ENCODE results near the gene PLB1. TPM values are rescaled to one million over a fixed set of nuclear protein-coding genes. Genes with fewer than 3 reads are reported as not detected.

The PLB1 gene
- total RNA-seq, 1 donor from 2014 or later, result 1.0 TPM

DNA sequence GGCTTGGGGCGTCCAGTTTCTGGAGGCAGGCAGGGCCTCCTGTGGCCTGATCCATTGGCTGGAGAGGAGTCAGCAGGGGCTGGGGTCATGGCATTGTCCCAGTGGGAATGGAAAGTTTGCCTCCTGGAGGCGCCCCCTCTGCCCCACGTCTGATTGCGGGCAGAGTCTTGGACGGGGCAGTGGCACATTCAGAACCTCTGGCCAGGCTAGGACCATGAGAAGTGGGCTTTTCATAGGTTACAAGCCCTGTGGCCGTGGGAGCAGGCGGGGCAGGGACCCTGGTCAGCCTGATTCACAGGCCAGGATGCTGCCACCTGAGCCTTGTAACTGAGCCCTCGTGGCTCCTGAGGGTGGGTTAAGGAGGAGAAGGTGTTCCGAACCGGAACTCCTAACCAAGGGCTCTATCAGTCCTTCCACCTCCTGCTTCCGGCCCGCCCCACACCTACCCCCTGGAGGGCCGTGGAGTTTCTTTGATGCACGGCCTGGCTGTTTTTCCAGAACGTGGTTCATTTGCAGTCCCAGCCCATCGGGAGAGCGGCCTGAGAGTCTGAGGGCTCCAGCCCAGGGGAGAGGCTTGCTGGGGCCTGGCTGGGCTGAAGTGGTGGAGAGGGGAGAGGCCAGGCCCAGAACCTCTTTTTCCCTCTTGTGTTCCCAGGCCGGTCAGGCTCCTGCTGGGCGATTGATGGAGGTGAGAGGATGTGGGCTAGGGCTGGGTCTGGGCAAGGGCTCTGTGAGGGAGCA, 43.9 kb upstream of the PLB1 start:
- Histone ChIP-seq H3K27me3 (ENCODE audit: control insufficient read depth in 3 of 3, insufficient read depth in 3 of 3, low read length in 3 of 3) (no peaks in the 10 kb centered on the region), H3K27ac (ENCODE audit: low read depth, low read length) (no peak overlapping the region), H3K4me1 (ENCODE audit: control insufficient read depth in 3 of 3, insufficient read depth in 3 of 3, low read length in 3 of 3) (peaks cover 2 to 9% (median 6%) of the 10 kb centered on the region in 3 donors)

DNA sequence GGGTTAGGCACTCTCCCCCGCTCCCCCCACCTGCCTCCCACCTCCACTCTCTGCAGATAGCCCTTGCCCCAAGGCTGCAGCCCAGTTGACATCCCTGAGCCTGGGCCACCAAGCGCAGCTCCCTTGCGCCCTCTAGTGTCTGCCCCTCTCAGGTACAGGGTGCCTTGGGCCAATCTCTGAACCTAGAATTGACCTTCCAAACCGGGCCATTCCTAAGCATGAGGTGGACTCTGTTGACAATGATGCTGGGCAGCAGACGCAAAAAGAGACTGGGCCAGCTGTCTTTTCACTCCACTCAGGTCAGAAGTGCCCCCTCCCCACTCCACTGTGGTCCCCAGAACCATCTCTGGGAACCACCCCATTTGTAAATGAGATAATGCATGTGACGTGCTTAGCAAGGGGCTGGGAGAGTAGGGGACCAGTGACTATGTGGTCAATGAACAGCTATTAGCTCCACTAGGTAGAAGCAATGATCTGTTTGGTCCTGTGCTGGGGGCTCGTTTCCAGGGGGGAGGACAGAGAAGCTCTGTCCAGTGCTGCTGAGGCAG, 43.3 kb upstream of the PLB1 start:
- Histone ChIP-seq H3K9me3 (ENCODE audit: control insufficient read depth in 3 of 3, low read length in 3 of 3) (no peaks in the 10 kb centered on the region), H3K36me3 (ENCODE audit: control insufficient read depth in 3 of 3, insufficient read depth in 3 of 3, low read length in 3 of 3) (no peaks in the 10 kb centered on the region), H3K27me3 (ENCODE audit: control insufficient read depth in 3 of 3, insufficient read depth in 3 of 3, low read length in 3 of 3) (no peaks in the 10 kb centered on the region), H3K9ac (ENCODE audit: low read depth in 1 of 3, low read length in 3 of 3) (peak overlapping the region in 1 of 3 donors; percentile 25), H3K27ac (ENCODE audit: low read depth, low read length) (no peak overlapping the region), H3K4me3 (ENCODE audit: low read length in 3 of 3) (no peak overlapping the region), H3K4me1 (ENCODE audit: control insufficient read depth in 3 of 3, insufficient read depth in 3 of 3, low read length in 3 of 3) (peaks cover 2 to 9% (median 6%) of the 10 kb centered on the region in 3 donors)

More for the DNA sequence above, 43.9 kb upstream of the PLB1 start:
- H3K36me3 ChIP-seq (ENCODE audit: control insufficient read depth in 3 of 3, insufficient read depth in 3 of 3, low read length in 3 of 3), result no peaks in the 10 kb centered on the region
- no peaks in the 10 kb centered on the region for H3K9me3 ChIP-seq (ENCODE audit: control insufficient read depth in 3 of 3, low read length in 3 of 3)
- H3K4me3 ChIP-seq (ENCODE audit: low read length in 3 of 3), result no peak overlapping the region
- peak overlapping the region in 1 of 3 donors; percentile 25 for H3K9ac ChIP-seq (ENCODE audit: low read depth in 1 of 3, low read length in 3 of 3)

DNA sequence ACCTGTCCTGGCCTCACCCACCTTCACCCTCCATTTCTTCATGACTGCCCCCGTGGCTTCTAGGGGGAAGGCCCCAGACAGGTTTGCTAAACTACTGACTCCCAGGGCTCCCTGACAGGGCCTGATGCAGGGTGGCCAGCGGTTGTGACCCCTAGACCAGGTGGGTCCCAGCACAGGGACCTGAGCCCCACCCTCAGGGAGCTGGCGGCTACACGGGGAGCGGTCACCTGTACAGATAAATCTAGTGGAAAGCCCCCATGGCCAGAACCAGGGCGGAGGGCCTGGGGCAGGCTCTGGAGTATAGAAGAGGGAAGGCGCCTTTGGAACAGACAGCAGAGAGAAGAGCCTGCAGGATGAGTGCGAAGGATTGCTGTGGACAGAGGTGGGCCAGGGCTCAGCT, 42.5 kb upstream of the PLB1 start:
- Histone ChIP-seq H3K27me3 (ENCODE audit: control insufficient read depth in 3 of 3, insufficient read depth in 3 of 3, low read length in 3 of 3) (no peaks in the 10 kb centered on the region), H3K9ac (ENCODE audit: low read depth in 1 of 3, low read length in 3 of 3) (no peak overlapping the region), H3K4me3 (ENCODE audit: low read length in 3 of 3) (no peak overlapping the region), H3K27ac (ENCODE audit: low read depth, low read length) (no peak overlapping the region), H3K36me3 (ENCODE audit: control insufficient read depth in 3 of 3, insufficient read depth in 3 of 3, low read length in 3 of 3) (no peaks in the 10 kb centered on the region), H3K9me3 (ENCODE audit: control insufficient read depth in 3 of 3, low read length in 3 of 3) (no peaks in the 10 kb centered on the region), H3K4me1 (ENCODE audit: control insufficient read depth in 3 of 3, insufficient read depth in 3 of 3, low read length in 3 of 3) (peaks cover 2 to 9% (median 6%) of the 10 kb centered on the region in 3 donors)

DNA sequence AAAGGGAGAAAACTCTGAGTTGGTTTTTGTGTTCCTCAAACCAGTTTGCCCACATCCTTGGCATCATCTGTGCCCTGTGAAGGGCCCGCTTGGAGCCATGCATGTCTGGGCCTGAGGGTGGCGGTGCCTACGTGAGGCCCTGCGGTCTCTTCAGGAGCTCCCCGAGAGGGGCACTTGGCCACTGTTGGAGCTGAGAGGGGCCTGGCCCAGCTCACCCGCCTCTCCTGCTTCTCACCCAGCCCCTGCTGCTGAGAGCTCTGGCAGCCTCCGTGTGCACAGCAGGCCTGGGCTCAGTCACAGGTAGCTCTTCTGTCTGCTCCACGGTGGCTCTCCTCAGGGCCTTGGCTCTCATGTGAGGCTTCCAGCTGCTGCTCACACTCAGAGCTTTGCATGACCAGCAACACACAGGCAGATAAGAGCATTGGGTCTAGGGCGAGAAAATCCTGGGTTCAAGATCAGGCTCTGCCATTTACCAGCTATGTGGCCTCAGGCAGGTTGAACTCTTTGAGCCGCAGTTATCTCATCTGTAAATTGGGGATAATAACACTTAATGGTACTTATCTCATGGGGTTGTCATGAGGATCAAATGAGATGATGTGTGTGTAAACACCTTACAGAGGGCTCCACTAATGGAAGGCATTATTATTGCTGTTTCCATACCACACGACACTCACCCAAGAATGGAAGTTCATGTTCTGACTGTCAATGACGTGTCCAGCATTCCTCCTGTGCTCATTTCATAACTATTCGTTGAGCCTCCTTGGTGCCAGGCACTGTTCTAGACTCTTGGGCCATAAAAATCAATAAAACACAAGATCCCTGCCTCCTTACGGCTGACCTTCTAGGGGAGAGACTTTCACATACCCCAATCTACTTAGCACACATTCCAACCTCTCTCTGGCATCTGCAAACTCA, 41.6 kb upstream of the PLB1 start:
- no peaks in the 10 kb centered on the region for H3K9me3 ChIP-seq (ENCODE audit: control insufficient read depth in 3 of 3, low read length in 3 of 3)
- H3K27me3 ChIP-seq (ENCODE audit: control insufficient read depth in 3 of 3, insufficient read depth in 3 of 3, low read length in 3 of 3), result no peaks in the 10 kb centered on the region
- no peaks in the 10 kb centered on the region for H3K36me3 ChIP-seq (ENCODE audit: control insufficient read depth in 3 of 3, insufficient read depth in 3 of 3, low read length in 3 of 3)
- peaks cover 0 to 3% (median under 1%) of the 10 kb centered on the region in 3 donors for H3K4me1 ChIP-seq (ENCODE audit: control insufficient read depth in 3 of 3, insufficient read depth in 3 of 3, low read length in 3 of 3)
- H3K27ac ChIP-seq (ENCODE audit: low read depth, low read length), result no peak overlapping the region
- H3K9ac ChIP-seq (ENCODE audit: low read depth in 1 of 3, low read length in 3 of 3), result no peak overlapping the region
- H3K4me3 ChIP-seq (ENCODE audit: low read length in 3 of 3), result no peak overlapping the region

DNA sequence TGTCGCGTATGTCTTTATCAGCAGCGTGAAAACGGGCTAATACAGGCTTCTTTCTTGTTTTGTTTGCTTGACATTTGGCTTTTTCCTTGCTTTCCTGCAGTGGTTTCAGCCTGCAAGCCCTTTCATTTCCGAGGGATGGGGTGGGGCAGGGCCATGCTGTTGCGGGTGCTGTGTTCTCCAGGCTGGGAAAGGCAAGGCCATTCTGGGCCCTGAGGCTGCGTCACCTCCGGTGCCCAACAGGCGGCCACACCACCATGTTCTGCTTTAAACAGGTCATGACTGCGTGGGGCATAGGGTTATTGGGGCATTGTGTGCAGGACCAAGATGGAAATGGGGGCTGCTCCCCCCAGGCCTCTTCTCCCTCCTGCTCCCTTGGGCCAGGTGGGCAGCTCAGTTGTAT, 38.6 kb upstream of the PLB1 start:
- no peaks in the 10 kb centered on the region for H3K36me3 ChIP-seq (ENCODE audit: control insufficient read depth in 3 of 3, insufficient read depth in 3 of 3, low read length in 3 of 3)
- H3K4me1 ChIP-seq (ENCODE audit: control insufficient read depth in 3 of 3, insufficient read depth in 3 of 3, low read length in 3 of 3), result no peaks in the 10 kb centered on the region
- no peaks in the 10 kb centered on the region for H3K27me3 ChIP-seq (ENCODE audit: control insufficient read depth in 3 of 3, insufficient read depth in 3 of 3, low read length in 3 of 3)
- H3K27ac ChIP-seq (ENCODE audit: low read depth, low read length), result no peak overlapping the region
- H3K9ac ChIP-seq (ENCODE audit: low read depth in 1 of 3, low read length in 3 of 3), result no peak overlapping the region
- H3K9me3 ChIP-seq (ENCODE audit: control insufficient read depth in 3 of 3, low read length in 3 of 3), result no peaks in the 10 kb centered on the region
- no peak overlapping the region for H3K4me3 ChIP-seq (ENCODE audit: low read length in 3 of 3)

DNA sequence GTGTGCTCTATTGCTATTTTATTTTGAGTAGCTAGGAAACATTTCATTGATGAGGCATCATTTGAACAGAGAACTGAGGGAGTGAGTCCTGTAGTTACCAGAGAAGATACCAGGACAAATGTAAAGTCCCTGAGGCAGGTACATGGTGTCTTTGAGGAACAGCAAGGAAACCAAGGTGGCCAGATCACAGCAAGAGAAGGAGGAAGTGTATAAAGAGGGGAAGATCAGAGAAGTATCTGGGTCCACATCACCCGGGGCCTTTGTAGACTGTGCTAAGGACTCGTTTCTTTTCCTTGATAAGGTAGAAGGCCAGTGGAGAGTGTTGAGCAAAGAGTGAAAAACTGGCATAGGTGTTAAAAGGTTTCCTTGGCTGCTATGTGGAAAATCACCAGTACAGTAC, 34.8 kb upstream of the PLB1 start:
- H3K27ac ChIP-seq (ENCODE audit: low read depth, low read length), result no peak overlapping the region
- H3K27me3 ChIP-seq (ENCODE audit: control insufficient read depth in 3 of 3, insufficient read depth in 3 of 3, low read length in 3 of 3), result no peaks in the 10 kb centered on the region
- H3K9me3 ChIP-seq (ENCODE audit: control insufficient read depth in 3 of 3, low read length in 3 of 3), result no peaks in the 10 kb centered on the region
- no peak overlapping the region for H3K4me3 ChIP-seq (ENCODE audit: low read length in 3 of 3)
- H3K36me3 ChIP-seq (ENCODE audit: control insufficient read depth in 3 of 3, insufficient read depth in 3 of 3, low read length in 3 of 3), result no peaks in the 10 kb centered on the region
- no peak overlapping the region for H3K9ac ChIP-seq (ENCODE audit: low read depth in 1 of 3, low read length in 3 of 3)
- H3K4me1 ChIP-seq (ENCODE audit: control insufficient read depth in 3 of 3, insufficient read depth in 3 of 3, low read length in 3 of 3), result no peaks in the 10 kb centered on the region

DNA sequence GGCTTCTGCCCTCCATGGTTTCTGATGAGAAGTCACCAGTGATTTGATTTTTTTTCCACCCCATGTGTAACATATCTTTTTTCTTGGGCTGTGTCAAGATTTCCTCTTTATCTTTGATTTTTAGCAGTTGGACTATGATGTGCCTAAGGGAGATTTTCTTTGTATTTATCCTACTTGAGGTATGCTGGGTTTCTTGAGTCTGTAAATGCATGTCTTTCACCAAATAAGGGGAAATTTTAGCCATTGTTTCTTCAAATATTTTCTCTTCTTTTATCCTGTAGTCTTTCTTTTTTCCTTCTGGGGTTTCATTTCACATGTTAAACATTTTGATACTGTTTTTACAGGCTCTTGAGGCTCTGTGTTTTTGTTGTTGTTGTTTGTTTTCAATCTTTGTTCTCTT, 33.7 kb upstream of the PLB1 start:
- H3K4me1 ChIP-seq (ENCODE audit: control insufficient read depth in 3 of 3, insufficient read depth in 3 of 3, low read length in 3 of 3), result no peaks in the 10 kb centered on the region
- H3K4me3 ChIP-seq (ENCODE audit: low read length in 3 of 3), result no peak overlapping the region
- no peaks in the 10 kb centered on the region for H3K27me3 ChIP-seq (ENCODE audit: control insufficient read depth in 3 of 3, insufficient read depth in 3 of 3, low read length in 3 of 3)
- no peaks in the 10 kb centered on the region for H3K36me3 ChIP-seq (ENCODE audit: control insufficient read depth in 3 of 3, insufficient read depth in 3 of 3, low read length in 3 of 3)
- no peak overlapping the region for H3K9ac ChIP-seq (ENCODE audit: low read depth in 1 of 3, low read length in 3 of 3)
- H3K9me3 ChIP-seq (ENCODE audit: control insufficient read depth in 3 of 3, low read length in 3 of 3), result no peaks in the 10 kb centered on the region
- H3K27ac ChIP-seq (ENCODE audit: low read depth, low read length), result no peak overlapping the region

DNA sequence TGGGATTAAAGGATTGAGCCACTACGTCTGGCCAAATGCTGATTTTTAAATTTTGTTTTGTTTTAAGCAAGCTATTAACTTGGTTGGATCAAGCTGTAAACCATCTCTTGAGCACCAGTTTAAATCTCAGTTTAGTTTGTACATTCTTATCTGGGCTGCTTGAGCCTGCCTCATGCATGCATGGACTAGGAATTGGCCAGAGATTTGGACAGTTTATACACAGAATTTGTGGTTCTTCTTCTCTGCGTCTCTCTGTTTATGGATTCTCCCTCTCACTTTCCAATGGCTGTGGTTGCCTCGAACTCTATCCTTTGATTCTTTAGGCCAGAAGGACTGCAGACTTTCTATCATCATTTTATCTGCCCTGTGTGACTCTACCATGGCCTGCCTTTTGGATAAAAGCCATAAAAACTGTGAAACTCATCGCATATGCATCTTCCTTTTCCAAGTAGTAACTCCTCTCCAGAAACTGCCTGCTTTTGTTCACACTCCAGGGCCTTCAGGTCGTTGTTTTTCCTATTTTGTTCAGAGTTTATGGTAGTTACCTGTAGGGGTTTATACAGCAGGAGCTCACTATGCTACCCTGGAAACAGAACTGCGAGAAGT, 32.5 kb upstream of the PLB1 start:
- H3K27ac ChIP-seq (ENCODE audit: low read depth, low read length), result no peak overlapping the region
- H3K4me3 ChIP-seq (ENCODE audit: low read length in 3 of 3), result no peak overlapping the region
- no peaks in the 10 kb centered on the region for H3K4me1 ChIP-seq (ENCODE audit: control insufficient read depth in 3 of 3, insufficient read depth in 3 of 3, low read length in 3 of 3)
- H3K9me3 ChIP-seq (ENCODE audit: control insufficient read depth in 3 of 3, low read length in 3 of 3), result no peaks in the 10 kb centered on the region
- H3K9ac ChIP-seq (ENCODE audit: low read depth in 1 of 3, low read length in 3 of 3), result no peak overlapping the region
- no peaks in the 10 kb centered on the region for H3K36me3 ChIP-seq (ENCODE audit: control insufficient read depth in 3 of 3, insufficient read depth in 3 of 3, low read length in 3 of 3)
- H3K27me3 ChIP-seq (ENCODE audit: control insufficient read depth in 3 of 3, insufficient read depth in 3 of 3, low read length in 3 of 3), result no peaks in the 10 kb centered on the region

DNA sequence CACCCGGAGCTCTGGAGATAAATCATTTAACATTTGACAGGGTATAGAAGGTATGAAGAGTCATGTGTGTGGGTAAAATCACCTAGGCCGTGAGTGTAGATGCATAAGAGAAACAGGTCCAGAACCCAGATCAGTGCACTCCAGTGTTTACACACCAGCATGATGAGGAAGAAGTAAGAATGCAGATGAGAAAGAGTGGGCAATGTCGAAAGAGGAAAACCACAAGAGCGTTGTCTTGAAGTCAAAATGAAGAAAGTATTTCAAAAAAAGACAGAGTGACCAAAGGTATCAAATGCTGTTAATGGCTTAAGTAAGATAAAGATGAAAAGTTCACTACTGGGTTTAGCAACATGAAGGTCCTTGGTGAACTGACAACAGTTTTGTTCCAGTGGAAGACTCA, 32.0 kb upstream of the PLB1 start:
- Histone ChIP-seq H3K4me3 (ENCODE audit: low read length in 3 of 3) (no peak overlapping the region), H3K9ac (ENCODE audit: low read depth in 1 of 3, low read length in 3 of 3) (no peak overlapping the region), H3K27me3 (ENCODE audit: control insufficient read depth in 3 of 3, insufficient read depth in 3 of 3, low read length in 3 of 3) (no peaks in the 10 kb centered on the region), H3K4me1 (ENCODE audit: control insufficient read depth in 3 of 3, insufficient read depth in 3 of 3, low read length in 3 of 3) (no peaks in the 10 kb centered on the region), H3K36me3 (ENCODE audit: control insufficient read depth in 3 of 3, insufficient read depth in 3 of 3, low read length in 3 of 3) (no peaks in the 10 kb centered on the region), H3K9me3 (ENCODE audit: control insufficient read depth in 3 of 3, low read length in 3 of 3) (no peaks in the 10 kb centered on the region), H3K27ac (ENCODE audit: low read depth, low read length) (no peak overlapping the region)
